DMS 273 (cell line): ENCODE data around the gene UVSSA.
"Not testable (repeated sequence)": the region's sequence is repeated elsewhere in the genome, so short reads cannot be mapped to it uniquely, and the experiment has no call there.

Source experiments
- DNase-seq: peaks from one replicate; lab custom pipeline; 2025; ENCODE audit not compliant: unreplicated experiment; lab: John Stamatoyannopoulos, UW

UVSSA gene

GRCh38 chr4:1375761-1376322 lies 28.8 kb downstream of the UVSSA start:
- DNase-seq: no peak

GRCh38 chr4:1376391-1376840 lies 29.4 kb downstream of the UVSSA start:
- DNase-seq: no peak

- DNase-seq: no peak
These were observed 30.0 kb downstream of the UVSSA start for GRCh38 chr4:1376841-1377605.

- no peak for DNase-seq
These were observed 30.7 kb downstream of the UVSSA start for GRCh38 chr4:1377606-1378261.

- no peak for DNase-seq
These were observed 31.7 kb downstream of the UVSSA start for GRCh38 chr4:1378559-1379231.

- no peak for DNase-seq
These were observed 32.4 kb downstream of the UVSSA start for GRCh38 chr4:1379351-1379781.

GRCh38 chr4:1379801-1380331 lies 32.9 kb downstream of the UVSSA start:
- no peak for DNase-seq

GRCh38 chr4:1380368-1381151 lies 33.6 kb downstream of the UVSSA start:
- no peak for DNase-seq

GRCh38 chr4:1381181-1381621 lies 34.2 kb downstream of the UVSSA start:
- DNase-seq: peak; percentile 23

- no peak for DNase-seq
These were observed 35.0 kb downstream of the UVSSA start for GRCh38 chr4:1381944-1382541.

- no peak for DNase-seq
These were observed 36.0 kb downstream of the UVSSA start for GRCh38 chr4:1382776-1383727.

GRCh38 chr4:1383728-1384591 lies 37.0 kb downstream of the UVSSA start:
- no peak for DNase-seq

- DNase-seq: no peak
These were observed 37.8 kb downstream of the UVSSA start for GRCh38 chr4:1384675-1385372.

GRCh38 chr4:1385373-1386340 lies 38.6 kb downstream of the UVSSA start:
- DNase-seq: no peak

- DNase-seq: not testable (repeated sequence)
These were observed 46.4 kb downstream of the UVSSA start for GRCh38 chr4:1393363-1393762.

GRCh38 chr4:1393866-1394265 lies 46.9 kb downstream of the UVSSA start:
- no peak for DNase-seq
